ENCODE data around the gene ELOVL3.
"Not testable (repeated sequence)": the region's sequence is repeated elsewhere in the genome, so short reads cannot be mapped to it uniquely, and the experiment has no call there.

Gene ELOVL3, protein sequence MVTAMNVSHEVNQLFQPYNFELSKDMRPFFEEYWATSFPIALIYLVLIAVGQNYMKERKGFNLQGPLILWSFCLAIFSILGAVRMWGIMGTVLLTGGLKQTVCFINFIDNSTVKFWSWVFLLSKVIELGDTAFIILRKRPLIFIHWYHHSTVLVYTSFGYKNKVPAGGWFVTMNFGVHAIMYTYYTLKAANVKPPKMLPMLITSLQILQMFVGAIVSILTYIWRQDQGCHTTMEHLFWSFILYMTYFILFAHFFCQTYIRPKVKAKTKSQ

DNA sequence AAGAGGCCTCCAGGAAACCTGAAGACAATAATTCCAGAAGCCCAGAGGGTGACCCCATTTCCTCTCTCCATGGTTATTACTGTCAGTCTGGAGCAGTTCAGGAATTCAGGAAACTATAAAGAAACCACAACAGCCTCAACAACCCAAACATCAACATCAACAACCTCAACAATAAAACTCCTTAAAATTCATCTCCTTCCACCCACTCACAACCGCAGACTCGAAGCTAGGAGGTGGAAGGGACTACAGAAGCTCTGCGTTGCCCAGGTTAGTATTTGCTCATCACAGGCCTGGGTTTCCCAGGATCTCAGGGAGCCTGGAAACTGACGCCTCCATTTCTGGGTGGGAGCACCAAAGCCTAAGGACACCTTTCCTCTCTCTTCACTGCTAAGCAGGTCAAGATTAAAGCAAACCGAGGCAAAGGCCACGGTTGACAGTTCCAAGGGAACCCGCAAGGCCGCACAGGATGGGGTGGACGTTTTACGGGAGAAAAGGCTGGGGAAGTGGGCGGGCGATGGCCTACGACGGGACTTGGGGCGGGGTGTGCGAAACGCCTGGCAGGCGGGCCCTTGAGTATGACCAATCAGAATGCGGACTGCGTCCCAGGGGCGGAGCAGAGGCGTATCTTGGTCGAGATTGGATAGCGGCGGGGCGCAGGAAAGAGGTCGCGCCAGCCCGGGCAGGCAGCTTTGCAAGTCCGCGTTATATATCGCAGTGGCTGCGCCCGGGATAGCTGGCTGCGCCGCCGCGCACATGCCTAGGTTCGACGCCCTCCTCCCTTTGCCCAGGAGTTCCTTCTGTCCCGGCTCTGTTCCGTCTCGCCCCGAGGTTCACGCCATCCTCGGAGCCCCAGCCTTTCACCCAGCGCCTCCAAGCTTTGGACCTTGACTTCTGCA, at the start of gene ELOVL3:
Gene ELOVL3, plus strand, starts transcription at position 654 of the 896 bp plus-strand sequence. CDS start 250 bp downstream, outside the sequence.
- DNase-seq, result peak; percentile 92

DNA sequence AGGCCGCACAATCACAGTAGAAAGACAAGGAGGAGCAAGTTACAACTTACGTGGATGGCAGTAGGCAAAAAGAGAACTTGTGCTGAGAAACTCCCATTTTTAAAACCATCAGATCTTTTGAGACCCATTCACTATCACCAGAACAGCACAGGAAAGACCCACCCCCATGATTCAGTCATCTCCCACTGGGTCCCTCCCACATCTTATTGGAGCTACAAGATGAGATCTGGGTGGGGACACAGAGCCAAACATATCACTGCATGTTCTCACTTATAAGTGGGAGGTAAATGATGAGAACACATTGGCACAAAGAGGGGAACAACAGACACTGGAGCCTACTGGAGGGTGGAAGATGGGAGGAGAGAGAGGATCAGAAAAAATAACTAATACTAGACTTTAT, 41.5 kb upstream of the ELOVL3 start:
- DNase-seq, result no peak

DNA sequence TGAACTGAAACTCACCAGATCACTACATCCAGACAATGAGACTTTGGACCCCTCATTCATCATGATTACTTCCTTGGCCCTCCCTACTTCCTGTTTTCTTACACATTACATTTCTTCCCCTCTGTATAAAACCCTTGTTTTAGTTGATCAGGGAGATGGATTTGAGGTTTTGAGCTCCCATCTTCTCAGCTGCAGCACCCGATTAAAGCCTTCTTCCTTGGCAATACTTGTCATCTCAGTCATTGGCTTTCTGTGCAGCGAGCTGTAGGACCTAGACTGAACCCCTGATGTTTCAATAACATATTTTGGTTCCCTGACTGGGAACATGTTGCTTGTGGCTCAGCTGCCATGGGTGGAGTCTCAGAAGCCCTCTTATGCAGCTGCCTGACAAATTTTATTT, 40.8 kb upstream of the ELOVL3 start:
- DNase-seq, result no peak

DNA sequence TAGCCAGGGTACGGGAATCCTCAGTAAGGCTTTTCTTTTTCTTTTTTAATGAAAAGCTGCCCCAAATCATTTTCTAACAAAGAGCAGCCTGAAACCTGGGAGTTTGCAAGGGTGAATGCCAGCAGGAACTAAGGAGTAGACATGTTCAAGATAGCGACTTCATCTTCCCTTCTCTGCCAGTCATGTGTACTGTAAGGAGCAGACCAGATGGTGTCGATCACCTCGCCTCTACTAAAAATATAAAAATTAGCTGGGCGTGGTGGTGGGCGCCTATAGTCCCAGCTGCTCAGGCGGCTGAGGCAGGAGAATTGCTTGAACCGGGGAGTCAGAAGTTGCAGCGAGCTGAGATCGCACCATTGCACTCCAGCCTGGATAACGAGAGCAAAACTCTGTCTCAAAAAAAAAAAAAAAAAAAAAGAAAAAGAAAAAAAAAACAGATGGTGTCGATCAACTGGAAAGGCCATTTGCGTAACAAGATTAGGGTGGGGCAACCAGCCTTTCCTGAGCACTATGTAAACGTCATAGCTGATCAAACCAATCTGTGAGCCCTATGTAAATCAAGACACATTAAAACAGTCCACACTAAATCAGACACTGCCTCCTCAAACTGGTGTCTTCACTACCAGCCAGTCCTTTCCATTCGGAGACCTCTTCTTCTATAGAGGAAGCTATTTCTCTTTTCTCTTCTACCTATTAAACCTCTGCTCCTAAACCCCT, 40.1 kb upstream of the ELOVL3 start:
- no peak for DNase-seq

DNA sequence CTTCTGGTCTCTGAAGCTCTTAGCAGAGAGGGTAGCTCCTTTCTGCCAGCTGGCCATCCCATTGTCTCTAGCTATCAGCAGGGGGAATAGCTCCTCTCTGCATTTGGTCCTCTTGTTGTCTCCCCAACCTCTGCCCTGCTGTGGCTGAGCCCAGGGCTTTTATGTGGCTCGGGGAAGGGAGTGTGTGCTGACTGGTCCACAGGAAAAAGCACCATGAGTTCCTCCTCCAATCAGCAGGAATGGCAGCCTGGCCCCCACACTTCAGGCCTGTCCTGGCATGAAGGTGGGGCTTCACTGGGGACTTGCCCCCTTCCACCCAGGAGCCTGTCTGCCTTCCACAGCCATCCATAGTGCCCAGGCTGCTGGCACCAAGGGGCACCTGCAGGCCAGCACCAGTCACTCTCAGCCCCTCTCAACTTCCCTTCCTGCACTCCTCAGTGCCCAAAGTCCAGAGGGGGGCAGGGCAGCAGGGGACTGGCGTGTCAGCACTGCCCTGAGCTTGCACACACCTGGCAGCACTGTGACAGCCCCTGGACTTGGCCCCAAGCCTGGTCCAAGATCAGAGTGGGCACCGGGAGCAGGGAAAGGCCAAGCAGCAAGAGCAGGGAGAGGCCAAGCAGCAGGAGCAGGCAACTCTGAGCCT, 37.7 kb upstream of the ELOVL3 start:
- DNase-seq, result no peak

DNA sequence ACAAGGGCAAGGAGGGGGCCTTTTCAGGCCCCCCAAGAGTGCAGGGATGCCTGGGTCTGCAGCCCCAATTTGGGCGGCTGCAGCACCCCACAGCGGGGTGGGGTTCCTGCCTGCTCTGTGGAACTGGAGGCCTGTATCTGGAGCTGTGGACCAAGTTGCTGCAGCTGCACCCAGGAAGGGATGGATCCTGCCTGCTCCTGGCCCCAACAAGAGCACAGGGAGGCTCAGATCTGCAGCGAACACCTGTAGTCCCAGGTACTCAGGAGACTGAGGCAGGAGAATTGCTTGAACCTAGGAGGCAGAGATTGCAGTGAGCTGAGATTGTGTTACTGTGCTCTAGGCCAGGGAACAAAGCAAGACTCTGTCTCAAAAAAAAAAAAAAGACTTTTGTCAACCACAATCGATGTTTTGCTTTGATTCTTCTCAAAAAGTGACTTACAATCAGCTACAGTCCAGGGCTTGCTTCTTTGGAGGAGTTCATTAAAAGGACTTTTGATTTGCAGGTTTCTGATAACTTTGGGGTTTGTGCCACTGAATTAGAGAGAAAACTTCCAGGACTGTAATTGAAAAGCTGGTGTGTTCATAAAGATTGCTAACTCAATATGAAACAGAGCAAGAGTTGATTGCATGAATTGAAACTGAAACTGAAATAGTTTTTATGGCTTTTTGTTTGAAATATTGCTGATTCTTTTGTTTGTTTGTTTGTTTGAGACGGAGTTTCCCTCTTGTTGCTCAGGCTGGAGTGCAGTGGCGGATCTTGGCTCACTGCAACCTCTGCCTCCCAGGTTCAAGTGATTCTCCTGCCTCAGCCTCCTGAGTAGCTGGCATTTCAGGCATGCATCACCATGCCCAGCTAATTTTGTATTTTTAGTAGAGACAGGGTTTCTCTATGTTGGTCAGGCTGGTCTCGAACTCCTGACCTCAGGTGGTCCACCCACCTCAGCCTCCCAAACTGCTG, 36.9 kb upstream of the ELOVL3 start:
- DNase-seq, result peak; percentile 20

DNA sequence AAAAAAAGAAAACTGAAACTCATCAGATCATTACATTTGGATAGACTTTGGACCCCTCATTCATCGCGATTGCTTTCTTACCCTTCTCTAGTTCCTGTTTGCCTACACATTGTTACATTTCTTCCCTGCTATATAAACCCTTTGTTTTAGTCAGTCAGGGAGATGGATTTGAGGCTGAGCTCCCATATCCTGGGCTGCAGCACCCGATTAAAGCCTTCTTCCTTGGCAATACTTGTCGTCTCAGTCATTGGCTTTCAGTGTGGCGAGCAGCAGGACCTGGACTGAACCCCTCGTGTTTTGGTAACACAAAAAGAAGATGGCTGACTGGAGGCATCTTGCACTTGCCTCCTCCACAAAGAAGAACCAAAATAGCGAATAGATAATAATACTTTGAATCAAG, 34.1 kb upstream of the ELOVL3 start:
- no peak for DNase-seq

DNA sequence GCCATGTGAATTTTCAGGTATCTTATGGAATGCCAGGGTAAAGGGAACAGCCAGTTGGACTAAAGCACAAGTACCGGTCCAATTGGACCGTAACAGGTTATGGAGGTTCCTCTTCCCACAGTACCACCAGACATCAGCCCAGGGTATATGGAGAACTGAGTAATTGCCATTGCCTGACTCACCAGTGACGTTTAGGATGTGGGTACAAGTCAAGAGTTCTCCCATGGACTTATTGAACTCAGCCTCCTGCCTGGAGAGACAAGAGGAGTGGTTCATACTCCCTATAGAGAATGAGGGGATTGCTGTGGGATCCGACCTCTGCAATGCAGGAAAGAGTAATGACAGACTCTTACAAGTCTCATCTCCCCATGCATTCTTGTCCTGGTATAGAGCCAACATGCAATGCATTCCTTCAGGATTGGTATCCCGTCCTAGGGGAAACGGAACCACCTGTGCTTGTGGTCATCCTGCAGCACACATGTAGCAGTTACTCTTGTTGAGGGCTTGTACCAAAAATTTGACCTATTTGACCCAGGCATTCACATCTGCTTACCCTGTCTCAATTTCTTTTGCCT, 30.7 kb upstream of the ELOVL3 start:
- no peak for DNase-seq

DNA sequence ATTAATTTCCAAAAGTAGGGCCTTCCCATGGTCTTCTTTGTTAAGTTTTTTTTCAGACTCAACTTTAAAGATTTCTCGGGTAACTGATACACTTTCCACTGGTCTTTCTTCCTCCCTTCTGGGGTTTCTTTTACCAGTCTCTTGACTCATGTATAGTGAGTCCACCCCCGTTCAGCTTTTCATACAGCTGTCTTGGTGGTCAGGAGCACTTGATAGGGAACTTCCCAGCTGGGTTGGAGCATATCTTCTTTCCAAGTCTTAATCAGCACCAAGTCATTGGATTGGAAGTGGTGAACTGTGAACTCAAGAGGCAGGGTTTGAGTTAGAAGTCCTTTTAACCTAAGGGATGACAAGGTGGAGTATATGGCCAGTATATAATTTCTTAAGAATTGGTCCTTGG, 29.2 kb upstream of the ELOVL3 start:
- no peak for DNase-seq

DNA sequence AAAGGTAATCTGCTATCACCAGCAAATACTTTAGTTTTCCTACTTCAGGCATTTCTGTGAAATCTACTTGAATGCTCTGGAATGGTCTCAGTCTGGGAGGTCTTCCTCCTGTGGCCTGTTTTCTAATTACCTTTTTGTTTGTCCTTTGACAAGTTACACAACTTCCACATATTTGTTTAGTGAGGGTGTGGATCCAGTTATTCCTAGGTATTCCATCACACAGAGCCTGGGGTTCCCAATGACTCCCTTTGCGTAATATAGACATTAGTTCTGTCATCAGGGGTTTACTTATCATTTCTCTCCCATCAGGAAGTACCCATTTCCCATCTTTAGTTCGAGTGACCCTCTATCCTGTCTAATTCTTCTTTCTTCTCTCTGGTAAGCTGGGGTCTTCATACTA, 28.1 kb upstream of the ELOVL3 start:
- no peak for DNase-seq

DNA sequence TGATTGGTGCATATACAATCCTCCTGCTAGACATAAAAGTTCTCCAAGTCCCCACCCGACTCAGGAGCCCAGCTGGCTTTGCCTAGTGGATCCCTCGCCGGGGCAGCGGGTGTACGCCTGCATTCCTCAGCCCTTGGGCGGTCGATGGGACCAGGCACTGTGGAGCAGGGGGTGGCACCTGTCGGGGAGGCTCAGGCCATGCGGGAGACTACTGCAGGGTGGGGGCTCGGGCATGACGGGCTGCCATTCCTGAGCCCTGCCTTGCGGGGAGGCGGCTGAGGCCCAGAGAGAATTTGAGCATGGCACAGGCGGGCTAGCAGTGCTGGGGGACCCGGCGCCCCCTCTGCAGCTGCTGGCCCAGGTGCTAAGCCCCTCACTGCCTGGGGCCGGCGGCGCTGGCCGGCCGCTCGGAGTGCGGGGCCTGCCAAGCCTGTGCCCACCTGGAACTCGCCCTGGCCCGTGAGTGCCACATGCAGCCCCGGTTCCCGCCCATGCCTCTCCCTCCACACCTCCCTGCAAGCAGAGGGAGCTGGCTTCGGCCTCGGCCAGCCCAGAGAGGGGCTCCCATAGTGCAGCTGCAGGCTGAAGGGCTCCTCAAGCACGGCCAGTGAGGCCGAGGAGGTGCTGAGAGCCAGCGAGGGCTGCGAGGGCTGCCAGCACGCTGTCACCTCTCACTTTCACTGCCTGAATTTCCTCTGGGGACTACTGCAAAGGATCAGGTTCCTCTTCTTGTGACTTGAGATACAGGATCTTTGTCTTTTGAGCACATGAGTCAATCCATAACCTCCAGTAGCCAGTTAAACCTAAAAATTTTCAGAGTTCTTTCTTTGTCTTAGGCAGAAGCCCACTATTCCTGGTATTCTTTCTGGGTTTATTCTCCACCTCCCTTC, 25.1 kb upstream of the ELOVL3 start:
- DNase-seq, result no peak

DNA sequence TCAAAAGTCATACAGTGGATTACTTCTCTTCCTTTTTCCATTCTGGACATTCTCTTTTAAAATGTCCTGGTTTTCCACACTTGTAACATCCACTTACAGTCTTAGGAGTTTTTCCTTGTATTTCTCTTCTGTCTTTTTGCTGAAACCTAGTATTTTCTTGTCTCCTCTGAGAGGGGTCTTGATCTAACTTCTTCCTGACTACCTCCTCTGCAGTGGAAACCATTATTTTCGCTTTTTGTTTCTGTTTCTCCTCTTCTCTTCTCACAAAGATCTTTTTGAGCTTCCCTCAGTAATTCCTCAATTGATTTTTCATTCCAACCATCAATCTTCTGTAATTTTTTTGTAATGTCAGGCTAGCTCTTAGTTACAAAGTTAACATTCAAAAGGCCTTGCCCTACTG, 23.7 kb upstream of the ELOVL3 start:
- no peak for DNase-seq

DNA sequence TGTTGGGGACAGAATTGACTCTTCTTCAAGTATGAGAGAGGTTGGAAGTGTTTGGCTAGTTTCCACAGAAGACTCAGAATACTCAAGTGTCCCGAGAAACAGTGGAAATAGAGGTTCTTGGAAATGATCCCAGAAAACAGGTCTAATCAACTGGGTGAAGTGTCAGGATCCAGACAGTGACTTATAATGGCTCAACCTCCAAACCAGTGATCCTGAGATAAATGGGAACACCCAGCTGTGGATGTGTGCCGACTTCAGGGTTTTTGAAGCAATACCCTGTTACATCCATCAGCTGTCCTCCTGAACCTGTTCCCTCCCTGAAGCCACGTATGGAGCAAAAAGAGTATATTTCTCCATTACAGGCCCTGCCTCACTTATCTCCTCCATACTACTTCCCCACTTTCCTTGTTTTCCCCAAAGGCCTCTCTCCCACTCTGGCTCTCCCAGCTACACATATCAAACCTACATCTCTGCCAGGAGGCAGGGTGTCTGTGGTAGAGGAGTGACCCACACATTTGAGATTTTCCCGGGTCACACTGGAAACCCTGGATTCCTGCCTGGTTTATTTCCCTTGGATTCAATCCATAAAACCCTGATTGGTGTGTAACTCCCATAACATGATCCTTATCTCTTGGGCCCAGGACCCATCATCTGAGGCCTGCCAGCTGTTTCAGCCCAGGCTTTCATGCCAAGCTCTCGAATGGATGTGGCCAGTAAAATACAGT, 17.6 kb upstream of the ELOVL3 start:
- DNase-seq, result no peak

DNA sequence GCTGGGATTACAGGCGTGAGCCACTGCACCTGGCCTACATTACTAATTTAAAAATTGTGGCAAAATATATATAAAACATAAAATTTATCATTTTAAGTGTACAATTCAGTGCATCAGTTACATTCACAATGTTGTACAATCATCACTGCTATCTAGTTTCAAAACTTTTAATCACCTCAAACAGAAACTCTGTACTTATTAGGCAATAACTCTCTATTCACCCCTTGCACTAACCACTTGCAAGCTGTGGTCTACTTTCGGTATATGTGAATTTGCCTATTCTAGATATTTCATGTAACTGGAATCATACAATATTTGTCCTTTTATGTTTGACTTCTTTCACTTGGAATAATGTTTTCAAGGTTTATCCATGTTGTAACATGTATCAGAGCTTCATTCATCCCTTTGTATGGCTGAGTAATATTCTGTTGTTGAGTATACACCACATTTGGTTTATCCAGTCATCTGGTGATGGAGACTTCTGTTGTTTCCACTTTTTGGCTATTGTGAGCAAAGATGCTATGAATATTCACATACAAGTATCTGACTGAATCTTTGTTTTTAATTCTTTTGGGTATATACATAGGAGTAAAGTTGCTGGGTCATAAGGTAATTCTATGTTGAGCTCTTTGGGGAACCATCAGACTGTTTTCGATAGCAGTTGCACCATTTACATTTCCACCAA, 14.3 kb upstream of the ELOVL3 start:
- no peak for DNase-seq

DNA sequence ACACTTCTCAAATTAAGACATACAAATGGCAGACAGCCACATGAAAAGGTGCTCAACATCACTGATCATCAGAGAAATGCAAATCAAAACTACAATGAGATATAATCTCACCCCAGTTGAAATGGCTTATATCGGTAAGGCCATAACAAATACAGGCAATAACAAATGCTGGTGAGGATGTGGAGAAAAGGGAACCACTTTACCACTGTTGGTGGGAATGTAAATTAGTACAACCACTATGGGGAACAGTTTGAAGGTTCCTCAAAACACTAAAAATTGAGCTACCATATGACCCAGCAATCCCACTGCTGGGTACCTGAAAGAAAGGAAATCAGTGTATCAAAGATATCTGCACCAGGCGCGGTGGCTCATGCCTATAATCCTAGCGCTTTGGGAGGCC, 12.5 kb upstream of the ELOVL3 start:
- not testable (repeated sequence) for DNase-seq

DNA sequence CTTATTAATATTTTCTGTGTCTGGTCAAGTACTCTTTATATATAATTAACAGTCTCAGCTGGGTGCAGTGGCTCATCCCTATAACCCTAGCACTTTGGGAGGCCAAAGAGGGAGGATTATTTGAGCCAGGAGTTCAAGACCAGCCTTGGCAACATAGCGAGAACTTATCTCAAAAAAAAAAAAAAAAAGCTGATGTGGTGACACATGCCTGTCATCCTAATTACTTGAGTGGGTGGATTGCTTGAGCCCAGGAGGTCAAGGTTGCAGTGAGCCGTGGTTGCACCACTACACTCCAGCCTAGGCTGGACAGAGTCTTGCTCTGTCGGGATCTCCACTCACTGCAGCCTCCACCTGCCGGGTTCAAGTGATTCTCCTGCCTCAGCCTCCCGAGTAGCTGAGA, 6.7 kb upstream of the ELOVL3 start:
- DNase-seq, result no peak

DNA sequence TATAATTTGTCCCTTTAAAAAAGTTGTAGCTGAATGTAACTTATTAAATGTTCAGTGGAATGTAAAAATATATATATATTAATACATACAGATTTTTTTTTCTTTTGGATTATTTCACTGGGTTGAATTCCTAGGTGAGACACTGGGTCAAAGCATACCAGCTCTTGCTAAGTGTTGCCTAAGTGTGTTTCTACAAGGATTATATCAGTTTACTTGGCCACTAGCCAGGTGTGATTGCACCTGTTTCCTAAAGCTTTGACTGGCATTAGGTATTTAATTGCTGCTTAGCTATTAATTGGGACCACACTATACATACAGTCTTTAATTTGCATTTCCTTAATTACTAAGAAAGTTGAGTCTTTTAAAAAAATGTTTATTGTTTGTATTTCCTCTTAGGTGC, 5.5 kb upstream of the ELOVL3 start:
- no peak for DNase-seq

DNA sequence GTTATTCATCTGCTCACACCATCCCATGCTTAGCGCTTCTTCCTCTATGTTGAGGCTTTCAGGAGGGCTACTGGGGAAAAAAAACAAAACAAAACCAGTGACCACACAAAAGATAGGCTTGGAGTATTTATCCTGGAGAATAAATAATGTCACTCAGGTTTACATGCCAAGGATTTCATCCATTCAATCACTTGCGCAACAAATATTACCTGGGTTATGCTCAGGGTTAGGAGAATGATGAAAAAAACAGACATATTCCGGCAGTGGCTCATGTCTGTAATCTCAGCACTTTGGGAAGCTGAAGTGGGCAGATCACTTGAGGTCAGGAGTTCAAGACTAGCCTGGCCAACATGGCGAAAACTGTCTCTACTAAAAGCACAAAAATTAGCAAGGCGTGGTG, 3.3 kb upstream of the ELOVL3 start:
- no peak for DNase-seq

DNA sequence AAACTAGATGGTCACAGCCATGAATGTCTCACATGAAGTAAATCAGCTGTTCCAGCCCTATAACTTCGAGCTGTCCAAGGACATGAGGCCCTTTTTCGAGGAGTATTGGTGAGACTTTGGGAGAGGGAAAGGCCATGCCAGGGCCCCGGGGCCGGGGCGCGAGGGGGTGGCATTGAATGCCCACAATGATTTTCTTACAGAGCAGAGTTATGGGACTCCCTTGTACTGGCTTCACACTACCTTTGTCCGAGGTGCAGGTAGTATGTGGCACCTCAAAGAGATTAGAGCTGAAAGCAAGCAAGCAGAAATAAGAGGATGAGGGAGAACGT, 407 bp downstream of the ELOVL3 start:
- no peak for DNase-seq
